HG02973 (cell line): ENCODE data around the gene ITPKB.
A peak's percentile ranks its signal among the peaks of the same experiment; 100 is the strongest.
"Not testable (repeated sequence)": the region's sequence is repeated elsewhere in the genome, so short reads cannot be mapped to it uniquely, and the experiment has no call there.

Source experiments
- ATAC-seq: cut with Tn5 transposase; IDR thresholded peaks from one replicate; pipeline ENCODE4 v1.9.1; 2021; ENCODE audit warnings: moderate library complexity; ENCODE audit not compliant: unreplicated experiment

ITPKB gene

GRCh38 chr1:226732856-226733291 lies 6.2 kb downstream of the ITPKB start:
- no peak for ATAC-seq

- no peak for ATAC-seq
These were observed 7.7 kb downstream of the ITPKB start for GRCh38 chr1:226731257-226731893.

- ATAC-seq: no peak
These were observed 8.2 kb downstream of the ITPKB start for GRCh38 chr1:226730836-226731235.

- no peak for ATAC-seq
These were observed 9.0 kb downstream of the ITPKB start for GRCh38 chr1:226730071-226730470.

GRCh38 chr1:226728448-226728847 lies 10.6 kb downstream of the ITPKB start:
- ATAC-seq: no peak

GRCh38 chr1:226725897-226726267 lies 13.2 kb downstream of the ITPKB start:
- ATAC-seq: no peak

GRCh38 chr1:226723657-226724532 lies 15.2 kb downstream of the ITPKB start:
- ATAC-seq: no peak

GRCh38 chr1:226722901-226723656 lies 16.0 kb downstream of the ITPKB start:
- no peak for ATAC-seq

- no peak for ATAC-seq
These were observed 16.7 kb downstream of the ITPKB start for GRCh38 chr1:226722240-226722900.

- ATAC-seq: not testable (repeated sequence)
These were observed 18.5 kb downstream of the ITPKB start for GRCh38 chr1:226720574-226720973.

GRCh38 chr1:226719596-226720387 lies 19.3 kb downstream of the ITPKB start:
- no peak for ATAC-seq

GRCh38 chr1:226717256-226717909 lies 21.7 kb downstream of the ITPKB start:
- ATAC-seq: no peak

- ATAC-seq: no peak
These were observed 22.5 kb downstream of the ITPKB start for GRCh38 chr1:226716577-226716976.

- ATAC-seq: no peak
These were observed 24.9 kb downstream of the ITPKB start for GRCh38 chr1:226714148-226714547.

- ATAC-seq: no peak
These were observed 26.2 kb downstream of the ITPKB start for GRCh38 chr1:226712742-226713419.

- peak; percentile 79 for ATAC-seq
These were observed 26.9 kb downstream of the ITPKB start for GRCh38 chr1:226711976-226712741.

- ATAC-seq: no peak
These were observed 28.6 kb downstream of the ITPKB start for GRCh38 chr1:226710501-226710900.

- no peak for ATAC-seq
These were observed 29.1 kb downstream of the ITPKB start for GRCh38 chr1:226709953-226710352.
